NCI-H1105 (cell line): ENCODE data around the gene ZNF135.

ENCODE experiments used
- DNase-seq: peaks from one replicate; lab custom pipeline; 2025; lab: John Stamatoyannopoulos, UW

ZNF135 gene

GRCh38 chr19:58046856-58047255 is 12.2 kb upstream of the ZNF135 start:
- DNase-seq = no peak

- no peak for DNase-seq
These were observed 11.4 kb upstream of the ZNF135 start for GRCh38 chr19:58047672-58048071.

GRCh38 chr19:58052256-58052655 is 6.8 kb upstream of the ZNF135 start:
- no peak for DNase-seq

GRCh38 chr19:58053480-58054156 is 5.5 kb upstream of the ZNF135 start:
- no peak for DNase-seq

GRCh38 chr19:58054901-58055874 is 3.9 kb upstream of the ZNF135 start:
- no peak for DNase-seq

GRCh38 chr19:58056261-58056660 is 2.8 kb upstream of the ZNF135 start:
- no peak for DNase-seq

- DNase-seq = no peak
These were observed 2.2 kb upstream of the ZNF135 start for GRCh38 chr19:58056861-58057260.

- DNase-seq = no peak
These were observed 615 bp upstream of the ZNF135 start for GRCh38 chr19:58058467-58058866.

GRCh38 chr19:58059671-58060078 is 593 bp downstream of the ZNF135 start:
- DNase-seq = no peak

- DNase-seq = no peak
These were observed 1.1 kb downstream of the ZNF135 start for GRCh38 chr19:58060231-58060630.

- no peak for DNase-seq
These were observed 4.6 kb downstream of the ZNF135 start for GRCh38 chr19:58063712-58064111.

- no peak for DNase-seq
These were observed 8.3 kb downstream of the ZNF135 start for GRCh38 chr19:58067240-58067912.

GRCh38 chr19:58079792-58080191 is 20.7 kb downstream of the ZNF135 start:
- DNase-seq = no peak

GRCh38 chr19:58083021-58083420 is 23.9 kb downstream of the ZNF135 start:
- no peak for DNase-seq

GRCh38 chr19:58084596-58085347 is 25.7 kb downstream of the ZNF135 start:
- DNase-seq = no peak

- DNase-seq = no peak
These were observed 26.3 kb downstream of the ZNF135 start for GRCh38 chr19:58085348-58085875.

GRCh38 chr19:58086825-58087710 is 28.0 kb downstream of the ZNF135 start:
- no peak for DNase-seq

GRCh38 chr19:58088521-58089052 is 29.5 kb downstream of the ZNF135 start:
- no peak for DNase-seq

- DNase-seq = no peak
These were observed 30.8 kb downstream of the ZNF135 start for GRCh38 chr19:58089846-58090245.

GRCh38 chr19:58091251-58091995 is 32.3 kb downstream of the ZNF135 start:
- no peak for DNase-seq
